HG02938 (cell line): ENCODE measurements around the gene NPHP4.
"Not testable (repeated sequence)": the region's sequence is repeated elsewhere in the genome, so short reads cannot be mapped to it uniquely, and the experiment has no call there.

Experiments used
- ATAC-seq: cut with Tn5 transposase; IDR thresholded peaks from one replicate; pipeline ENCODE4 v1.9.1; 2021; ENCODE audit warnings: mild to moderate bottlenecking, moderate library complexity; ENCODE audit not compliant: unreplicated experiment

Gene NPHP4

GRCh38 chr1:5861871-5862825, 130.1 kb downstream of the NPHP4 start:
- ATAC-seq: no peak

GRCh38 chr1:5860277-5860676, 131.9 kb downstream of the NPHP4 start:
- ATAC-seq: no peak

- ATAC-seq: no peak
Measured at GRCh38 chr1:5859766-5860165, 132.5 kb downstream of the NPHP4 start.

GRCh38 chr1:5858844-5859407, 133.3 kb downstream of the NPHP4 start:
- no peak for ATAC-seq

GRCh38 chr1:5858246-5858645, 134.0 kb downstream of the NPHP4 start:
- ATAC-seq: no peak

GRCh38 chr1:5857508-5858090, 134.6 kb downstream of the NPHP4 start:
- ATAC-seq: no peak

- ATAC-seq: no peak
Measured at GRCh38 chr1:5857011-5857410, 135.2 kb downstream of the NPHP4 start.

GRCh38 chr1:5856246-5856815, 135.9 kb downstream of the NPHP4 start:
- ATAC-seq: no peak

- ATAC-seq: no peak
Measured at GRCh38 chr1:5855196-5855897, 136.9 kb downstream of the NPHP4 start.

- ATAC-seq: no peak
Measured at GRCh38 chr1:5854754-5855153, 137.5 kb downstream of the NPHP4 start.

GRCh38 chr1:5853858-5854257, 138.4 kb downstream of the NPHP4 start:
- not testable (repeated sequence) for ATAC-seq

- ATAC-seq: no peak
Measured at GRCh38 chr1:5850503-5850902, 141.7 kb downstream of the NPHP4 start.

- ATAC-seq: no peak
Measured at GRCh38 chr1:5849550-5849949, 142.7 kb downstream of the NPHP4 start.

GRCh38 chr1:5847013-5847659, 145.1 kb downstream of the NPHP4 start:
- ATAC-seq: no peak

GRCh38 chr1:5845376-5845775, 146.8 kb downstream of the NPHP4 start:
- no peak for ATAC-seq

GRCh38 chr1:5844442-5844841, 147.8 kb downstream of the NPHP4 start:
- ATAC-seq: no peak

- ATAC-seq: no peak
Measured at GRCh38 chr1:5843521-5844096, 148.6 kb downstream of the NPHP4 start.

- no peak for ATAC-seq
Measured at GRCh38 chr1:5842679-5843078, 149.5 kb downstream of the NPHP4 start.

- no peak for ATAC-seq
Measured at GRCh38 chr1:5840551-5841001, 151.6 kb downstream of the NPHP4 start.
